Activated CD4-positive, alpha-beta T cell treated with anti-CD3 and anti-CD28 coated beads for 24 hours (primary cell): ENCODE data around the gene MCM9.

Experiments
- DNase-seq, 2 donors: peaks; one replicate each; pipeline ENCODE4 v3.0.0-alpha.2; 2020; ENCODE audit warnings: low read depth in 2 of 2

Gene MCM9

DNA sequence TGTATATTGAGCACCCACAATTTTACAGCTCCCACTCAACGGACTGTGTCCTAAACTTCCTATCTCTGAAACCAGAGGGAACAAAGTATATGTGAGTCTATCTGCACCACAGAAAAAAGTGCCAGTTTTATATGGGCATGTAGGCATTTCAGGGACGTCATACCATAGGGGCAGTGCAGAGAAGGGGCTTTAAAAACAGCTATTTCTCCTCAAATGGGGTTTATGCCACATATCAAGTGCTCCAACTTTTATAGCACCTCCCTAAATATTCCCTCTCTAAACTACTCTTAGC, 69.9 kb downstream of the MCM9 start:
- no peak for DNase-seq

DNA sequence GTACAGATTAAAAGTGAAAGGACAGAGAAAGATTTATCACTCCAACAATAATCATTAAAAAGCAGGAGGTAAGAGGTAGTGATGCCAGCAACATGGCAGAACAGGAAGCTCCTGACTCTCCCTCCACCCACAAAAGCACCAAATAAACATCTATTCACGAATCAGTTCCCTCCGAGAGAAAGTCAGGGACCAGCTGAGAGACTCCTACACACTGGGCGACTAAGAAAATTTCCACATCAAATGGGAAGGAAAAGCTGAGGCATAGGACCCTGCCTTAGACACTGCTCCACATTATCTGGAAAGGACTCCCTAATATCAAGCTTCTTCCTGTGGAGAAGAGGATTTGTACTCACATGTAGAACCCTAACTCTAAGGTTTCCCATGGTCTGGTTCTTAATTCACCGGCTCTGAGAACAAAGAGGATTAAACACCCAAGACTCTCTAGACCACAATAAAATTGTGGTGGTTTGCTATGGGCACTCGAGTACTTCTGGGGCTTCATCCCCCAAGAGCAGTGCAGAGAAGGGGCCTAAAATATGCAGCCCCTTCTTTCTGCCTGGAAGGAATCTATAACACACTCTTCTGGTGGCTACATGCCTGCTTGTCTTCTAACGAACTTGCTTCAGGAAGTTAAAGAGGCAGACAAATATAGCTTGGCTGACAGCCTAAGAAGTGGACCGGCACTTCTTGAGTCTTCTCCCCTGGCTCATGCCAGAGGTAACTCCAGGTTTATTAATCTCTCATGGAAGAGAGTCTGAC, 70.4 kb downstream of the MCM9 start:
- no peak for DNase-seq

GRCh38 chr6:118862443-118862842, 72.5 kb downstream of the MCM9 start:
- DNase-seq = no peak

GRCh38 chr6:118860880-118861279, 74.1 kb downstream of the MCM9 start:
- DNase-seq = no peak

DNA sequence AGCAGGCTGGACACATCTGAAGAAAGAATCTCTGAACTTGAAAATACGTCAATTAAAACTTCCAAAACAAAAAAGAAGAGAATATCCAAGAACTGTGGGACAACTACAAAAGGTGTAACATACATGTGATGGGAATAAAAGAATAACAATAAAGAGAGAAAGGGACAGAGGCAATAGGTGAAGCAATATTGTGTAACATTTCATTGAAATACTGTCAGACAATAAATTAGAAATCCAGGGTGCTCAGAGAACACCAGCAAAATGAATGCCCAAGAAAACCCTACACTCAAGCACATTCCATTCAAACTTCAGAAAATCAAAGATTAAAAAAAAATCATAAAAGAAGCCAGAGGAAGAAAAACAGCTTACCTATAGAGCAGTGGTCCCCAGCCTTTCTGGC, 74.6 kb downstream of the MCM9 start:
- no peak for DNase-seq

GRCh38 chr6:118859517-118860064, 75.4 kb downstream of the MCM9 start:
- no peak for DNase-seq

GRCh38 chr6:118856301-118856700, 78.7 kb downstream of the MCM9 start:
- DNase-seq = no peak

GRCh38 chr6:118853408-118853807, 81.6 kb downstream of the MCM9 start:
- no peak for DNase-seq

DNA sequence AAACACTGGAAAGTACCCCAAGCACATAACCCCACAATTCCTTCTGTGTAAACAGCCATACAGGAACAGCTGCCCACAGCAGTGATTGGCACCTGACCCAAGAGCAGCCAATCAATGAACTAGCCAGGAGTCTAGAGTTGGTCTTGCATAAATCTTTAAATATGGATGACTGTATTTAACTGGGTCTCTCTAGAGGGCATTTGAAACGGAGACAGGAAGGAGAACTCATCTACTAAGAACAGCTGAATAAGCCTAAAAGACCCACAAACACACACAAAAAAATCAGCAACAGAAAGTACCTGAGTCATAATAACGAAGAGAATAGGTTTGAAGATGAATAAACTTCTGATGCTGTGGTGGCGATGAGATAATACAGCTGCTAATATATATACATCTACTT, 90.0 kb downstream of the MCM9 start:
- no peak for DNase-seq

- no peak for DNase-seq
Observed at GRCh38 chr6:118843685-118844390, 91.1 kb downstream of the MCM9 start.

DNA sequence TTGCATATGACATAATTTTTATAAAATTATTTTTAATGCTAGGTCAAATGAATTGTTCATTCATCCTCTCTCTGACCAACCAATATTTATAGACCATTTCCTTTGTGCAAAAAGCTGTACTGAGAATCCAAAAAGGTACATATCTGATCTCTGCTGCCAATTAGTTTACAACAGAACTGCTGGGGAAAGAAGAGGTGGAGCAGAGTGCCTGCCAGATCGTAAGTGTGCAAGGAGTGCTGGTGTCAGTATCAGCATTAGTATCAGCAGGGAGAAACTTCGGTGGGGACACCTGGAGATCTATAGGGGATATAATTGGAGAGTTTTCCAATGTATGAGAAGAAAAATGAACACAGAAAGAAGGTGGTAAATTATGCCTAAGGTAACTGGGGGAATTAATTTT, 104.3 kb downstream of the MCM9 start:
- DNase-seq = no peak

DNA sequence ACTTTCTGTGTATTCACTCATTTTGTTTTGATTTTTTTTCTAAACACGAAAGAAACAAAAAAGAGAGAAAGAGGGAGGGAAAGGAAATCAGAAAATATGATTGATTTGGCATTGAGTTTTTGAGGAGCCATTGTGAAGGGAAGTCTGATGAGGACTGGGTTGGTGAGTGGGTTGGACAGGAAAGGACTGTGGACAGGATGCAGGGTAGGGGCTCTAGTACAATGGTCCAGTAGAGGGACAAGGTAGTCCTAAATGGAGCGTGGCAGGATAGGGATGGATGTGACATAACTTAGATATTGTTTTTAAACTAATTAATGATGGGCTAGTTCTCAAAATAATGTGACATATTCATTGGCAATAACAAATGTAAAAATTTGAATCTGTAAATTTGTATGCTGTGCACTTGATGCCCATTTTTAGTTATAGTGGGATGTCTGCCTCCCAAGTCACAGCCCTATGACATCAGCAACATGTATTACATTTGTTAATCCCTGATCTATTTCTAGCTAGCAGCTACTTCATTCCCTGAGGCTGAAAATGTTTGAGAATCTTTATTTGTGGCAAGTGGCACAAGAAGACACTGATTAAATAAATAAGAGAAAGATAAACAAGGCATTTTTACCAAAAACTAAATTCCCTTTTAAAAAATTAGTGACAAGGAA, 105.0 kb downstream of the MCM9 start:
- DNase-seq = no peak

- no peak for DNase-seq
Observed at GRCh38 chr6:118826096-118826495, 108.9 kb downstream of the MCM9 start.

GRCh38 chr6:118825661-118826060, 109.3 kb downstream of the MCM9 start:
- no peak for DNase-seq

DNA sequence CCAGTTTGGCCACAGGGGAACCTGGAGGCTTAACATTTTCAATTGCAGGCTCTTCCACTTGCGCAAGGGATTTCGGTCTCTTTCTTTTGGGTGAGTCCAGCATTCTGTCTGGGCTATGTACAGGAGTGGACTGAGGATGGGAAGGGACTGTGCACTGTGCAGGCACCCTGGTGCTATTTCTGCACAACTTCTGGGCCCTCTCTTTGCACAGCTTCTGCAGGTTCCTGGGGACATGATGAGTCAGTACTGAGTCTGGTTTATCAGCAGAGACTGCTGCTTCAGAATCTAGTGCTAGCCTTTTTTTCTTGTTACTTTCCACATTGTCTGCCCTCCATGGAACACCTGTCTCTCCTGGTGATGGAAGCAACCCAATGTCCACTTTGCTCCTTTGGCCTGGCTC, 119.5 kb downstream of the MCM9 start:
- no peak for DNase-seq

GRCh38 chr6:118813775-118814174, 121.2 kb downstream of the MCM9 start:
- no peak for DNase-seq

- DNase-seq = no peak
Observed at GRCh38 chr6:118812970-118813369, 122.0 kb downstream of the MCM9 start.

GRCh38 chr6:118810420-118811027, 124.4 kb downstream of the MCM9 start:
- DNase-seq = peak; percentile 23 to 38

GRCh38 chr6:118808793-118809638, 125.9 kb downstream of the MCM9 start:
- DNase-seq = no peak

- DNase-seq = no peak
Observed at GRCh38 chr6:118804091-118804490, 130.9 kb downstream of the MCM9 start.

GRCh38 chr6:118801257-118801656, 133.7 kb downstream of the MCM9 start:
- DNase-seq = no peak
